Stomach (tissue), 9 donors: ENCODE results near the gene MPP3. TPM values are rescaled to one million over a fixed set of nuclear protein-coding genes. Genes with fewer than 3 reads are reported as not detected.

Experiments used
- DNase-seq, 2 donors: peaks; one replicate each; pipeline versions ENCODE4 v3.0.0 to v3.0.0-alpha.2; 2013 to 2019
- H3K27ac ChIP-seq, 5 donors: fragments of 200-600 bp in 4 of 5; sonication (generic) in 4 of 5; one replicate each; pipeline ENCODE4 v1.5.1; 2013 to 2019; ENCODE audit warnings: mild to moderate bottlenecking in 1 of 5, moderate library complexity in 1 of 5
- H3K27me3 ChIP-seq, 3 donors: fragments of 200-600 bp; sonication (generic); one replicate each; pipeline ENCODE4 v1.5.1; 2017 to 2019; ENCODE audit warnings: mixed run types in 1 of 3
- H3K36me3 ChIP-seq, 4 donors: fragments of 200-600 bp; sonication (generic); 1 replicate in 3 of 4; 2 replicates in 1 of 4; pipeline ENCODE4 v1.5.1; 2016 to 2019
- H3K4me1 ChIP-seq, 4 donors: fragments of 200-600 bp; sonication (generic); one replicate each; pipeline ENCODE4 v1.5.1; 2016 to 2019
- H3K4me3 ChIP-seq, 4 donors: fragments of 200-600 bp; sonication (generic) in 3 of 4; one replicate each; pipeline ENCODE4 v1.5.1; 2016 to 2019; ENCODE audit warnings: mild to moderate bottlenecking in 1 of 4
- H3K9me3 ChIP-seq, 4 donors: fragments of 200-600 bp; sonication (generic); one replicate each; pipeline ENCODE4 v1.5.1; 2016 to 2019
- EP300 ChIP-seq: sonication (generic); formaldehyde crosslinking; IDR thresholded peaks from one replicate; pipeline ENCODE4 v1.6.1; 2017; ENCODE audit warnings: antibody characterized with exemption
- POLR2A ChIP-seq, 4 donors: fragments of 450-650 bp; IDR thresholded peaks; one replicate each; pipeline ENCODE4 v1.6.1; 2016; ENCODE audit warnings: antibody characterized with exemption in 4 of 4, control low read depth in 2 of 4, mild to moderate bottlenecking in 1 of 4, moderate library complexity in 1 of 4
- POLR2AphosphoS5 ChIP-seq, 3 donors: sonication (generic); formaldehyde crosslinking; IDR thresholded peaks; one replicate each; pipeline ENCODE4 v1.6.1; 2016; ENCODE audit warnings: antibody characterized with exemption in 3 of 3
- WGBS, 5 donors: extraction: QIAGEN DNeasy Blood & Tissue Kit in 3 of 5; methylation state at CpG; one replicate each; pipeline versions ENCODE4 v1.1.5 to v1.1.7; 2013 to 2018; 5-methylcytosine and 5-hydroxymethylcytosine counted together
- intact Hi-C: fragments of 100-400 bp; cut with DNase I; formaldehyde crosslinking; loops from one replicate; pipeline ENCODE4 v1.15.1; 2023; ENCODE audit warnings: low total_unique reads
- polyA plus RNA-seq, 3 donors: library from polyadenylated mRNA; stranded (reverse); fragments of 200-250 nt; gene quantifications; one replicate each; pipeline ENCODE4 v1.2.3, GENCODE V29; 2013
- total RNA-seq, 5 donors: library from RNA; depleted of rRNA; stranded (reverse); fragments of >200 nt; gene quantifications; one replicate each; pipeline versions ENCODE4 v1.1.0 to v1.2.3, GENCODE V29; 2014 to 2016
- TF ChIP-seq, protein P1 (sequence below), 7 experiments: fragments of 450-650 bp in 4 of 7; fragments of 200-600 bp in 3 of 7; sonication (generic) in 3 of 7; IDR thresholded peaks; one replicate each; pipeline ENCODE4 v1.5.1; 2016 to 2019; ENCODE audit warnings: antibody characterized with exemption in 7 of 7, control low read depth in 2 of 7, mild to moderate bottlenecking in 1 of 7
- donor health status: healthy with polysubstance abuse.
- donor health status: Bipolar disorder and iron deficiency.
- donor health status: healthy.

The MPP3 gene
- total and polyA plus RNA-seq, 8 donors = 0.31 to 22.8 (median 10.6) TPM

DNA sequence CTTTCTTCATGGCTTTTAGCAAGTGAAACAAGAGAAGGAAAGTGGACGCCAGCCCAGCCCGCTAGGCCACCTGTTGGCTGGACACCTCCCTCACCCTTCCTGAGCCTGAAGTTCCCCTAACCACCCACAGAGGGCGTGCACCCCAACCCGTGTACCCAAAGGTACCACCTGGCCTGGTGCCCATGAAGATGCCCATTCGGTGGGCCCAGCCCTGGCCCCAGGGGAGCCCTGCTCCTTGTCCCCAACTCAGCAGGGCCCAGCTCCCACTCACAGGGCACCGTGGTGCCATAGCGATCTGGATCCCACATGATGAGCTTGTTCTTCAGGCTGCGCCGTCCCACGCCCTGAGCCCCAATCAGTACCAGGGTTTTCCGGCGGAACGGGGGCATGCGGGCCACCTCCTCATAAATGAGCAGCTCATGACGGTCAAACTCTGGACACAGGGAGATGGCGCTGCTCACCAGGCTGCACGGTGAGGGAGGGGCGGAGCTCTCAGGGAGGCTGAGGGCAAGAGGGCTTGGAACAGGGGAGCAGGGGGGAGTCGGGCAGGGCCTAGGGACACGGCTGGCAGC is 47.6 kb upstream of the MPP3 start:
- H3K9me3 ChIP-seq = no peaks in the 10 kb centered on the region
- peak; percentile 67 to 71 for DNase-seq
- WGBS, 5 donors = 72 to 86% (median 72%) methylated on average over 13 to 20 of the region's 20 CpGs
- intact Hi-C loops = no loop called here
- TF ChIP-seq, protein P1, sequence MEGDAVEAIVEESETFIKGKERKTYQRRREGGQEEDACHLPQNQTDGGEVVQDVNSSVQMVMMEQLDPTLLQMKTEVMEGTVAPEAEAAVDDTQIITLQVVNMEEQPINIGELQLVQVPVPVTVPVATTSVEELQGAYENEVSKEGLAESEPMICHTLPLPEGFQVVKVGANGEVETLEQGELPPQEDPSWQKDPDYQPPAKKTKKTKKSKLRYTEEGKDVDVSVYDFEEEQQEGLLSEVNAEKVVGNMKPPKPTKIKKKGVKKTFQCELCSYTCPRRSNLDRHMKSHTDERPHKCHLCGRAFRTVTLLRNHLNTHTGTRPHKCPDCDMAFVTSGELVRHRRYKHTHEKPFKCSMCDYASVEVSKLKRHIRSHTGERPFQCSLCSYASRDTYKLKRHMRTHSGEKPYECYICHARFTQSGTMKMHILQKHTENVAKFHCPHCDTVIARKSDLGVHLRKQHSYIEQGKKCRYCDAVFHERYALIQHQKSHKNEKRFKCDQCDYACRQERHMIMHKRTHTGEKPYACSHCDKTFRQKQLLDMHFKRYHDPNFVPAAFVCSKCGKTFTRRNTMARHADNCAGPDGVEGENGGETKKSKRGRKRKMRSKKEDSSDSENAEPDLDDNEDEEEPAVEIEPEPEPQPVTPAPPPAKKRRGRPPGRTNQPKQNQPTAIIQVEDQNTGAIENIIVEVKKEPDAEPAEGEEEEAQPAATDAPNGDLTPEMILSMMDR (IDR thresholded peaks at IDR 0.05) = peak in 5 of 7 experiments; percentile 55 to 83 (median 74)
- no peak for TF ChIP-seq POLR2A (IDR thresholded peaks at IDR 0.05)
- no peak overlapping the region for H3K27ac ChIP-seq
- H3K4me1 ChIP-seq = peaks cover 0 to 11% (median 5%) of the 10 kb centered on the region in 4 donors
- H3K4me3 ChIP-seq = no peak overlapping the region
- no peaks in the 10 kb centered on the region for H3K27me3 ChIP-seq
- peaks cover 0 to 60% (median 27%) of the 10 kb centered on the region in 4 donors for H3K36me3 ChIP-seq

DNA sequence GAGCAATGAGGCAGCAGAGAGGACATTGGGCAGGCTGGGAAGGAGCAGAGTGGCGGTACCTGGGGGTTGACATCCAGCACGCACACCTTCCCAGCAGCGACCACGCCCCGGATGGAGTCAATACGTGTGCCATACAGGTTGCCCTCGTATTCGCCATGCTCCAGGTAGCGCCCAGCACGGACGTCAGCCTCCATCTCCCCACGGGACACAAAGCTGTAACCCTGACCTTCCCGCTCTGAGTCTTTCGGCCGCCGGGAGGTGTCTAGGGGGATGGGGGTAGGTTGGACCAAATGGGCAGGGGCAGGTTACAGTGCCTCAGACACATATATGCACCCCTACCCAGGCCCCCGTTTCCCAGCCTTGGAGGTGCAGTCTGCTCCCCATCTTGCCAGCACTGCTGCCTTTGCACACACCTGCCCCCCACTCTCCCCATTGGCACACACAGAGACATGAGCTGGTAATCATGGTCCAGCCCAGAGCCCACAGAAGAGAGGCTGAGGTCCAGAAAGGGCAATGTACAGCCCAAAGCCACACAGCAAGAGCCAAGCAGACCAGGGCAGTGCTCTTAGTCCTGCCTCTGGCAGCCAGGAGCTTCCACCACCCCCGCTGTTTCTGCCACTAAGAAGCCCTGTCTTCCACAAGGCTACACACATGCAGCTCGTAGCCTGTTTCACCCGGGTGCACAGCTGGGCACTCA is 46.9 kb upstream of the MPP3 start:
- Histone ChIP-seq H3K27ac (no peak overlapping the region), H3K36me3 (peaks cover 0 to 60% (median 27%) of the 10 kb centered on the region in 4 donors), H3K4me1 (peaks cover 0 to 17% (median 5%) of the 10 kb centered on the region in 4 donors), H3K4me3 (no peak overlapping the region), H3K9me3 (no peaks in the 10 kb centered on the region), H3K27me3 (no peaks in the 10 kb centered on the region)
- intact Hi-C loops = no loop called here
- no peak for DNase-seq
- WGBS, 5 donors = 83 to 90% (median 85%) methylated on average over 17 to 20 of the region's 20 CpGs
- TF ChIP-seq POLR2AphosphoS5 (IDR thresholded peaks at IDR 0.05) (no peak), EP300 (no peak), POLR2A (IDR thresholded peaks at IDR 0.05) (no peak)
- TF ChIP-seq, protein P1 (IDR thresholded peaks at IDR 0.05) = no peak

DNA sequence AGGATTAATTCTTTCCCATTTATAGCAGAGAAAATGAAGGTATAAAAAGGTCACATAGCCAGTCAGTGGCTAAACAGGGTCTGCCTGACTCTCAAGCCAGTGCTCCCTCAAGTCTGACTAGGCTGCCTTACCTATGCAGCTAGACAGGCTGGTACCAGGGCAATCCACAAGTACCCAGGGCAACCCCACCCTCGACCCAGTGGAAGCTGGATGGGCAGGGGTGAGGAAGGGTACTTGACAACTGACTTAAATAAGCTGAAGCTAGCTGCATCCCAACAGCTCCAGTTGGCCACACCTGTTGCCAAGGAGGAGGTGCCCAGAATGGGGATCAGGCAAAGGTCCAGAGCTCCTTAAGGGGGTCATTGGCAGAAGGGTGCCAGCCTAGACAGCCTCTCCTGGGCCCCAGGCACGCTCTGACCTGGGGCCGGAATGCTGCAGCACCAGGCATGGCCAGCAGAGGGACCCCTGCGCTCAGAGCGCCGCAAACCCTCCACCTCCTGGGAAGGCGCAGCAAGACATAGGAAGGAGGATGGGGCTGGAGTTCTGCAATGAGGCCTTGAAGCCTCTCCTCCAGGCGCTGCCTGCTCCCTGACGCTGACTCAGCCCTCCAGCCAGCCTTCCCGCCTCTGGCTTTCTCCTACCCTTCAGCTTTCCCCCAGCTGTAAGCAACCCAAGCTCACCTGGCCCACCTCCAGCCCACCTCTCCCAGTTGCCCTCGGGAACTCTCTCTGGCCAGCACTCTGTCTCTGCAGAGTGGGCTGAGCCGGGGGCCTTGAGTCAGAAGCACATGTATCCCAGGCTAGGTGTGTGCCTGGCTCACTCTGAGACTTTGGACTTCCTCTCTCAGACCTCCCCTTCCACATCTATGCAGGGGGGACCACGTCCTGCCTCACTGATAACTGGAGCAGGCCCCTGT is 45.6 kb upstream of the MPP3 start:
- intact Hi-C loops = no loop called here
- no peaks in the 10 kb centered on the region for H3K9me3 ChIP-seq
- DNase-seq = peak; percentile 75 to 92
- no peaks in the 10 kb centered on the region for H3K27me3 ChIP-seq
- TF ChIP-seq POLR2A (IDR thresholded peaks at IDR 0.05) = no peak
- TF ChIP-seq EP300 = no peak
- TF ChIP-seq POLR2AphosphoS5 (IDR thresholded peaks at IDR 0.05) = peak in 1 of 3 donors; percentile 35
- TF ChIP-seq, protein P1 (IDR thresholded peaks at IDR 0.05) = peak in 6 of 7 experiments; percentile 47 to 98 (median 90)
- peaks cover 0 to 29% (median 5%) of the 10 kb centered on the region in 4 donors for H3K4me1 ChIP-seq
- H3K4me3 ChIP-seq = no peak overlapping the region
- H3K36me3 ChIP-seq = peaks cover 0 to 58% (median 27%) of the 10 kb centered on the region in 4 donors
- no peak overlapping the region for H3K27ac ChIP-seq
- WGBS, 5 donors = 17 to 25% (median 19%) methylated on average over 9 to 13 of the region's 13 CpGs
